Measurements from ENCODE around the gene KRT35.

The KRT35 gene

DNA sequence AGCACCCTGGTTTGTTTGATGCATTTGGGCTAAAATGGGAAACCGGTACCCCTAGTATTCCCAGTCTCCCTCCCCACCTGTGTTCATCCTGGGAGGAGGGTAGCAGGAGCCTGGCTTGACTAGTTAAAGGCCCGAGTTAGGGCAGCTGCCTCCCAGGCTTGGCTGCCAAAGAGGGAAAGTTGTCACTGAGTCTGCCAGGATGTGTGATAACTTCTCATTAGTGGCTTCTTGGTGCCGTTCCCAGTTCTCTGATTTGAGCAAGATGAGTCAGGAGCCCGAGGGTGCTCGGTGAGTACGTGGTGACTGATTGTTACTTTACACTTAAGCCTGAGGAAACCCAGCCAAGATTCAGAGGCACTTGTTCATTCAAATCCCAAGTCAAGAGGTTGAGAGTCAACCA lies 16.3 kb downstream of the KRT35 start:
- TF ChIP-seq ZNF274 (IDR thresholded peaks at IDR 0.05; ENCODE audit: low read depth, low read length): no peak
- H3K4me3 ChIP-seq (ENCODE audit: low read length): no peak overlapping the region

GRCh38 chr17:41464173-41464572 lies 16.8 kb downstream of the KRT35 start:
- no peak overlapping the region for H3K4me3 ChIP-seq (ENCODE audit: low read length)
- TF ChIP-seq ZNF274 (IDR thresholded peaks at IDR 0.05; ENCODE audit: low read depth, low read length): no peak

GRCh38 chr17:41463746-41464145 lies 17.2 kb downstream of the KRT35 start:
- TF ChIP-seq ZNF274 (IDR thresholded peaks at IDR 0.05; ENCODE audit: low read depth, low read length): no peak
- H3K4me3 ChIP-seq (ENCODE audit: low read length): no peak overlapping the region

GRCh38 chr17:41462705-41463104 lies 18.2 kb downstream of the KRT35 start:
- TF ChIP-seq ZNF274 (IDR thresholded peaks at IDR 0.05; ENCODE audit: low read depth, low read length): no peak
- no peak overlapping the region for H3K4me3 ChIP-seq (ENCODE audit: low read length)

DNA sequence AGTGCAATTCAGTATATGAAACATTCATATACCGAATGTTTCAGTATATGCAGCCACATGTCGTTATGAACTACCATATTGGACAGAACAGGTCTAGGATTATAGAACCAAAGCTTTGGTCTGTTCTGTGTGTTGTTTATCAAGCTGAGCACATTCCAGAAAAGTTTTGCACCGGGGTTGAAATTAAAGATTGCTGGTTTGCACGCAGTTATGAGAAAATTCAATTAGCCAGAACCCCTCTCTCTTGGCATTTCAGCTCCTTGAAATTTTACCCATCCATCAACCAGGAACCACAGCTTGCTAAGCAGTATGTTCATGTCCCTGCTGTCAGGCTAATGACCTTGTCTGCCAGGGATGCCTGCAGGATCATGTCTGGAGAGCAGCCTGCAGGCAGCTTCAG lies 23.3 kb downstream of the KRT35 start:
- no peak for TF ChIP-seq ZNF274 (IDR thresholded peaks at IDR 0.05; ENCODE audit: low read depth, low read length)
- H3K4me3 ChIP-seq (ENCODE audit: low read length): no peak overlapping the region

- TF ChIP-seq ZNF274 (IDR thresholded peaks at IDR 0.05; ENCODE audit: low read depth, low read length): no peak
Measured at GRCh38 chr17:41456204-41456603, 24.7 kb downstream of the KRT35 start.

DNA sequence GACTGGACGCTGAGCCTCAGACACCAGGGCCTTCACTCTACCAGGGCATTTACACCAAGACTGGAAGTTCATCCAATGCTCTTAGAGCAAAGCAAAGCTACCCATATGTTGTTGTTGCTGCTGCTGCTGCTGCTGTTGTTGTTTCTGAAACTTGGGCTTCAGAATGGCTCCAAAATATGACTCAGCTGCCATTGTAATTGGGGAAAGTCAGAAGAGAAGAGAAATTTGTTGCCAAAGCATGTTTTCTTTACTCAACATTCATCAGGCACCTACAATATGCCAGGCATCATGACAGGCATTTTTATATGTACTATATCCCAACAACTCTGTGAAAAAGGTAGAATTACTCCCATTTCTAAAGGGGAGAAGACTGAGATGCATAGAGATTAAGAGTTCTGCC lies 25.7 kb downstream of the KRT35 start:
- no peak overlapping the region for H3K4me3 ChIP-seq (ENCODE audit: low read length)
- no peak for TF ChIP-seq ZNF274 (IDR thresholded peaks at IDR 0.05; ENCODE audit: low read depth, low read length)

More at GRCh38 chr17:41456204-41456603, 24.7 kb downstream of the KRT35 start:
- no peak overlapping the region for H3K4me3 ChIP-seq (ENCODE audit: low read length)

DNA sequence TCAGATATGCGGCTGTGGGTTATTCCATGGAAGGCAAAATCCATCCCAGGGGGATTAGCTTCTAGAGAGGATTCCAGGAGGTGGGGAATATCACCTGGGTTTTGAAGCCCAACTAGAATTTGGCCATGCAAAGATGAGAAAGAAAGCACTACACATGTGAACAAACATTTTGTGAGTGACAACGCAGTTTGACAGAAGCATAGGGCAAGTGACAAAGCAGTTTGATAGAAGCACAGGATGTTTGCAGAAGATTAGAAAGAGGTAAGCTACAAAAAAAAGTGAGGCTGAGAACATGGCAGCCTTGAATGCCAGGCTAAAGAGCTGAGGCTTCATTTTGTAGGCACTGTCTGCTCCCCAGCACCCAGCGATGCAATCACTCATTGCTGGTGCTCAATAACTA lies 27.9 kb downstream of the KRT35 start:
- no peak overlapping the region for H3K4me3 ChIP-seq (ENCODE audit: low read length)
- TF ChIP-seq ZNF274 (IDR thresholded peaks at IDR 0.05; ENCODE audit: low read depth, low read length): no peak

DNA sequence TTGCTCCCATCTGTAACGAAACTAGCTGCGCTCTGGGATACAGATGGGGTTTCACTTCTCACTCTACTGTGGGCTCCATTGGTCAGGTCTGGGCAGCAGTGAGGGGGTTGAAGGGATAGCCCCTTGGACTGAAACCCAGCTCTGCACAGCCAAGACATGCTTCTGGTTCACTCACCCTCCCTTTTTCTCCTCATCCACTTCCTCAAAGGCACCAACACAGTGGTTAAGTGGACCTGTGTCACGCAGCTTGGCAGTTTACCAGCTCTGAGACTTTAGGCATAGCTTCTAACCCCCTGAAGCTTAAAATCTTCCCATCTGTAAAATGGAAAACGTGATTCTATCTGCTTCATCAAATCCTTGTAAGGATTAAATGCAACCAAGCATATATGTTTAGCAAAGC lies 28.7 kb downstream of the KRT35 start:
- TF ChIP-seq ZNF274 (IDR thresholded peaks at IDR 0.05; ENCODE audit: low read depth, low read length): no peak
- no peak overlapping the region for H3K4me3 ChIP-seq (ENCODE audit: low read length)

DNA sequence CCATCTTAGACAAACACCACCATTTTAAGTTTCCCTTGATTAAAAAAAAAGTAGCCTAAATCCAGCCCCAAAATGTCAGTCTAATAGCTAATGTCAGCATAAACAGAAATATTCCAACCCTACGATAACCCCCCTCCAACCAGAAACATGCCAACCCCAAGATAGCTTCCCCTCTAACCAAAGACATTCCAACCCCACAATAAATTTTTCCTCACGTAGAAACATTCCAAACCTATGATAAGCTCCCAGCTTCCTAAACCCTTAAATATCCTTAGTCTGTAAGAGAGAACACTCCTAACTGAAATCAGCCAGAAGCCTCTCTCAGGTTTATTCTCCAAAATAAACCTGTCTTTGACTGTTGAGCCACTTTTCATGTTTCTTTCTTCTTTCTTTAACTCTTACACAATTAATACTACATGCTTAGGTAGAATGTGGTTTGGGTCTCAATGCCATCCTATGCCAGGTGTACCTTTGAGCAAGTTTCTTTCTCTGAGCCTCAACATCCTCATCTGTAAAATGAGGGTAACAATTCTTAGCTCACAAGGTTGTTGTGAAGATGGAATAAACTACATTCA lies 29.7 kb downstream of the KRT35 start:
- H3K4me3 ChIP-seq (ENCODE audit: low read length): no peak overlapping the region
- TF ChIP-seq ZNF274 (IDR thresholded peaks at IDR 0.05; ENCODE audit: low read depth, low read length): no peak

DNA sequence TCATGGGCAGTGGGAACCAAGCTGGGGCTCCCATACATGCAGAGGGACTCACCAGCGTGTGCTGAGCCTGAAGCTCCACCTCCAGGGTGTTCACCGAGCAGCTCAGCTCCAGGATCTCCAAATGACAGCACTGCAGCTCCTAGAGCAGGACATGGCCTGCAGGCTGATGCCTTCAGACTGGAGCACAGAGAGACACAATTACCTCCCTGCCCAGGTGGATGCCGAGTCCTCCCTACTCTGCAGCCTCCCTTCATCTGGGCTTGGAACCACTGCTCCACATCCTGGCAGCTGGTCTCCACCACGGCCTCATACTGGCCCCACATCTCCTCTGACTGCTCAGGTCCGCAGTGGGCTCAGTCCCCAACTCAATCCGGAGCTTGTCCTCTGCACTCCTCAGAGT lies 31.9 kb downstream of the KRT35 start:
- no peak overlapping the region for H3K4me3 ChIP-seq (ENCODE audit: low read length)
- no peak for TF ChIP-seq ZNF274 (IDR thresholded peaks at IDR 0.05; ENCODE audit: low read depth, low read length)

GRCh38 chr17:41448506-41448905 lies 32.4 kb downstream of the KRT35 start:
- TF ChIP-seq ZNF274 (IDR thresholded peaks at IDR 0.05; ENCODE audit: low read depth, low read length): no peak
- no peak overlapping the region for H3K4me3 ChIP-seq (ENCODE audit: low read length)

DNA sequence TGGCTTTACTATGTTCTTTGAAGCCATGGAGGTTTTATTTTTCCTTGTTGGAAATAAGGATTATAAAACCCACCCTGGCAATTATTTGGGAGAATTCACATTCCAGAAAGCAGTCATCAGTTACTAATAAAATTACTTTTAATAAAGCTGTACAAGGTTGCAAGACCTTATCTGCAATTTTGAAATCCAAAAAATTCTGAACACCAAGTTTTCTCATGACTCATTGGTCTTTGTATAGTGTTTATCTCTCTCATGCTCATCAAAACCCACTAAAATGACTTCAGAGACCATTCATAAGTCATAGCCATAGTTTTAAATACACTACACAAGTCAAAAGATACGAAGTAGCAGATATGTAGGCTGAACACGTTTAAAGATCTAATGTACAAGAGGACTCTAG lies 34.1 kb downstream of the KRT35 start:
- no peak for TF ChIP-seq ZNF274 (IDR thresholded peaks at IDR 0.05; ENCODE audit: low read depth, low read length)
- H3K4me3 ChIP-seq (ENCODE audit: low read length): no peak overlapping the region

GRCh38 chr17:41444640-41445039 lies 36.3 kb downstream of the KRT35 start:
- no peak for TF ChIP-seq ZNF274 (IDR thresholded peaks at IDR 0.05; ENCODE audit: low read depth, low read length)

DNA sequence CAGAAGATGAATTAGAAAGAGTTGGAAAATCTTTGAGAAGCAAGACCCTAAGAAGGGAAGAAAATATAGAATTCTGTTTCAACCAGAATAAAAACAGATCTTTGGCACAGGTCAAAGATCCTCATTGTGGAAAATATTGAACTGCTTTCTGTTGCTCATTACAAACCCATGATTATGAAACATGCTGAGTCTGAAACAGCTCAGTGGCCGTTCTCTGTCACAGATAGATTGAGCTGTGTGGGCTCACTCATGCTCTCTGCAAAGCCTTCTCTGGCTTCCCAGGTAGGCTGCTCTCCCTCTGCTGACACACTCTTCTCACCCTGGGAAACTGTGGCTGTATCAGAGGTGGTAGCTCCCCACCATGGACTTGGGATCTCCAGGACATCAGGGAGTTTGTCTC lies 36.8 kb downstream of the KRT35 start:
- TF ChIP-seq ZNF274 (IDR thresholded peaks at IDR 0.05; ENCODE audit: low read depth, low read length): no peak

More at GRCh38 chr17:41444640-41445039, 36.3 kb downstream of the KRT35 start:
- H3K4me3 ChIP-seq (ENCODE audit: low read length): no peak overlapping the region

DNA sequence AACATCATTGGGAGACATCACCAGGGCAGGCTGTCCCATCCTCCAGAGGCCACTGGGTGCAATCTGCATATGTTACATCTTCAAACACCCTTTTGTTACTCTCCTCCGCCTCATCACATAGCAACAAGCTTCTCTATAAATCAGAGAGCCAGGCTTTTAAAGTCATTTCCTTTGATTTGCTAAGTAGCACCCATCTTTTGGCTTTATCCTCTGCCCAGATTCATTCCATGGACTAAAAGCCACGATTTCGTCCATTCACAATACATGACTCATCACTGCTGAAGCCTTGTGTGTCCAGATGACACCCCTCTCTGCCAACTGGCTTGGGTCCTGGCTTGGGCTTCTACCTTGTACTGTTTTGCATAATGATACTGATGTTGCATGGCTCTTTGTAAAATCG lies 38.2 kb downstream of the KRT35 start:
- no peak overlapping the region for H3K4me3 ChIP-seq (ENCODE audit: low read length)
- TF ChIP-seq ZNF274 (IDR thresholded peaks at IDR 0.05; ENCODE audit: low read depth, low read length): no peak

More for the DNA sequence above, 36.8 kb downstream of the KRT35 start:
- H3K4me3 ChIP-seq (ENCODE audit: low read length): no peak overlapping the region
